ENCODE results near the gene ERBB4.

ERBB4 gene

GRCh38 chr2:212083492-212083891 is 455.1 kb downstream of the ERBB4 start:
- no peak for DNase-seq (ENCODE audit: low spot score)

GRCh38 chr2:212078103-212078502 is 460.5 kb downstream of the ERBB4 start:
- no peak for DNase-seq (ENCODE audit: low spot score)

- no peak for DNase-seq (ENCODE audit: low spot score)
Measured at GRCh38 chr2:212076456-212076855, 462.1 kb downstream of the ERBB4 start.

GRCh38 chr2:212073360-212073759 is 465.2 kb downstream of the ERBB4 start:
- no peak for DNase-seq (ENCODE audit: low spot score)

- no peak for DNase-seq (ENCODE audit: low spot score)
Measured at GRCh38 chr2:212066546-212066945, 472.1 kb downstream of the ERBB4 start.

GRCh38 chr2:212064318-212064717 is 474.3 kb downstream of the ERBB4 start:
- no peak for DNase-seq (ENCODE audit: low spot score)

GRCh38 chr2:212052412-212053159 is 486.0 kb downstream of the ERBB4 start:
- no peak for DNase-seq (ENCODE audit: low spot score)

GRCh38 chr2:212050871-212051270 is 487.7 kb downstream of the ERBB4 start:
- no peak for DNase-seq (ENCODE audit: low spot score)

GRCh38 chr2:212042562-212042961 is 496.0 kb downstream of the ERBB4 start:
- DNase-seq (ENCODE audit: low spot score), result no peak

GRCh38 chr2:212037062-212037461 is 501.5 kb downstream of the ERBB4 start:
- no peak for DNase-seq (ENCODE audit: low spot score)

- no peak for DNase-seq (ENCODE audit: low spot score)
Measured at GRCh38 chr2:212034841-212035585, 503.6 kb downstream of the ERBB4 start.

GRCh38 chr2:212033888-212034287 is 504.7 kb downstream of the ERBB4 start:
- no peak for DNase-seq (ENCODE audit: low spot score)

GRCh38 chr2:212032536-212033219 is 505.9 kb downstream of the ERBB4 start:
- DNase-seq (ENCODE audit: low spot score), result no peak

- no peak for DNase-seq (ENCODE audit: low spot score)
Measured at GRCh38 chr2:212032032-212032431, 506.6 kb downstream of the ERBB4 start.

GRCh38 chr2:212030709-212031108 is 507.9 kb downstream of the ERBB4 start:
- DNase-seq (ENCODE audit: low spot score), result no peak

GRCh38 chr2:212028798-212029394 is 509.7 kb downstream of the ERBB4 start:
- no peak for DNase-seq (ENCODE audit: low spot score)

GRCh38 chr2:212027681-212028628 is 510.6 kb downstream of the ERBB4 start:
- no peak for DNase-seq (ENCODE audit: low spot score)

- DNase-seq (ENCODE audit: low spot score), result no peak
Measured at GRCh38 chr2:212024040-212024439, 514.6 kb downstream of the ERBB4 start.

- DNase-seq (ENCODE audit: low spot score), result no peak
Measured at GRCh38 chr2:212022966-212023365, 515.6 kb downstream of the ERBB4 start.

GRCh38 chr2:212021947-212022346 is 516.7 kb downstream of the ERBB4 start:
- no peak for DNase-seq (ENCODE audit: low spot score)

- no peak for DNase-seq (ENCODE audit: low spot score)
Measured at GRCh38 chr2:212015588-212015987, 523.0 kb downstream of the ERBB4 start.
